Stimulated activated CD8-positive, alpha-beta memory T cell treated with anti-CD3 and anti-CD28 coated beads, Interleukin-4, amount 100 ng/mL, for 24 hours (primary cell): Measurements from ENCODE around the gene TLCD3A.
"Not testable (repeated sequence)": the region's sequence is repeated elsewhere in the genome, so short reads cannot be mapped to it uniquely, and the experiment has no call there.

Experiments used
- DNase-seq: peaks from one replicate; pipeline ENCODE4 v3.0.0-alpha.2; 2020; ENCODE audit warnings: low read depth

The TLCD3A gene

DNA sequence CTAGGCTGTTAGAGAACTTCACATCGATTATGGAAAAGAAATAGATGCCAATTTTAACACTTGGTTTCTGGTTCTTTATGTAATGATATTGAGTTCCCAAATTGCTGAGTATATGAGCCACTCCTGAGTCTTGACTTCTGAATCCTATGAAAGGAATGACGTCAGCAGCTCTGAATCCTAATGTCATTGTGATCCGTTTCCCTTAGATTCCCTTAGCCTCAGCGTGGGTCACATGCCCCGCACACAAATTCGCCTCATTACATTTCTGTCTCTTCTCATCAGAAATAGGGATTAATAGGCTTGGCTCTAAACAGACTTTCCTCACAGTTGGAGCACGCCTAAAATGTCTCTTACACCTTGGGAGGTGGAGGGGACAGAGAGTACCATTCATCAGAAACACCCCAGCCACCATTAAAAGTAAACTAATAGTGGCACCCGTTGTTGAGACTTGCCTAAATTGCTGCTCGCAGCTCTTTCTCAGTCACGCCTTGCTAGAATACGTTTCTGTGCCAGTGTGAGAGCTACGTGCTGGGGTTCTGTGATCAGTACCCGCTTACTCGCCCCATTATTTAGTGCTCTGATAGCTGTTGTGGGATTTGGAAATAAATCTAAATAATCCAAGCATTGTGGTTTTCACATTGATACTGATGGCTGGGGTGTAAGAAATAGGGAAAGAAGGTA, 56.9 kb downstream of the TLCD3A start:
- DNase-seq: no peak

- not testable (repeated sequence) for DNase-seq
Measured at GRCh38 chr17:789931-790873, 57.8 kb downstream of the TLCD3A start.

GRCh38 chr17:790874-791247, 58.5 kb downstream of the TLCD3A start:
- DNase-seq: not testable (repeated sequence)

- no peak for DNase-seq
Measured at GRCh38 chr17:791829-792228, 59.4 kb downstream of the TLCD3A start.

GRCh38 chr17:792277-792676, 59.9 kb downstream of the TLCD3A start:
- DNase-seq: no peak
